WTC11 (cell line): Measurements from ENCODE around the gene MUSTN1. TPM values are rescaled to one million over a fixed set of nuclear protein-coding genes. Genes with fewer than 3 reads are reported as not detected.

Experiments used
- ATAC-seq: fragments of 200-7000 bp; cut with Tn5 transposase; 2 replicates; pipeline ENCODE4 v1.10.0; 2021; ENCODE audit warnings: mild to moderate bottlenecking, moderate library complexity
- CTCF ChIA-PET: fragments of 300-600 bp; sonication (Branson Sonifier 250); formaldehyde crosslinking; loops from one replicate; lab custom pipeline; 2021; ENCODE audit warnings: antibody characterized with exemption; lab: Charles Lee
- POLR2A ChIA-PET: fragments of 350-600 bp; sonication (Branson Sonifier 250); formaldehyde crosslinking; loops from one replicate; lab custom pipeline; 2021; ENCODE audit warnings: antibody characterized with exemption; lab: Charles Lee
- DNase-seq: peaks from one replicate; pipeline ENCODE4 v3.0.0; 2021; ENCODE audit warnings: low spot score
- H3K27ac Mint-ChIP-seq: 2 replicates; pipeline ENCODE4 v1.8.0; 2021; ENCODE audit warnings: mixed read lengths
- H3K27me3 Mint-ChIP-seq: 2 replicates; pipeline ENCODE4 v1.8.0; 2021; ENCODE audit warnings: low read depth, mild to moderate bottlenecking, moderate library complexity, mixed read lengths
- H3K36me3 Mint-ChIP-seq: 2 replicates; pipeline ENCODE4 v1.8.0; 2021; ENCODE audit warnings: mixed read lengths
- H3K4me1 Mint-ChIP-seq: 2 replicates; pipeline ENCODE4 v1.8.0; 2022; ENCODE audit warnings: mixed read lengths
- H3K4me3 Mint-ChIP-seq: 2 replicates; pipeline ENCODE4 v1.8.0; 2021; ENCODE audit warnings: mild to moderate bottlenecking, moderate library complexity, mixed read lengths
- H3K9me3 Mint-ChIP-seq: 2 replicates; pipeline ENCODE4 v1.8.0; 2021; ENCODE audit warnings: mixed read lengths
- AR ChIP-seq: fragments of 250-450 bp; sonication (Bioruptor Pico); IDR thresholded peaks from 2 replicates; pipeline ENCODE4 v1.9.0; 2021; ENCODE audit warnings: mild to moderate bottlenecking
- ATF1 ChIP-seq: sonication (generic); formaldehyde crosslinking; IDR thresholded peaks from 2 replicates; pipeline ENCODE4 v1.8.1; 2023; ENCODE audit warnings: mild to moderate bottlenecking, moderate library complexity, missing genetic modification reagents
- CBFB ChIP-seq: sonication (generic); formaldehyde crosslinking; IDR thresholded peaks from 2 replicates; pipeline ENCODE4 v1.8.1; 2022; ENCODE audit warnings: mild to moderate bottlenecking, low read depth, missing genetic modification reagents
- E2F5 ChIP-seq: sonication (generic); formaldehyde crosslinking; IDR thresholded peaks from 2 replicates; pipeline ENCODE4 v1.8.1; 2022; ENCODE audit warnings: mild to moderate bottlenecking, moderate library complexity, missing genetic modification reagents
- JAZF1 ChIP-seq: fragments of 250-450 bp; sonication (Bioruptor Pico); IDR thresholded peaks from 2 replicates; pipeline ENCODE4 v1.9.0; 2021; ENCODE audit warnings: moderate library complexity, mild to moderate bottlenecking, inconsistent platforms
- MYBL2 ChIP-seq: sonication (generic); formaldehyde crosslinking; IDR thresholded peaks from 2 replicates; pipeline ENCODE4 v1.8.1; 2023; ENCODE audit warnings: mild to moderate bottlenecking, moderate library complexity, missing genetic modification reagents
- NFYB ChIP-seq: sonication (generic); formaldehyde crosslinking; conservative IDR thresholded peaks from 2 replicates; pipeline ENCODE4 v1.8.0; 2022; ENCODE audit warnings: low read depth, missing genetic modification reagents
- PRRX2 ChIP-seq: fragments of 250-450 bp; sonication (Bioruptor Pico); IDR thresholded peaks from 2 replicates; pipeline ENCODE4 v1.8.0; 2021; ENCODE audit warnings: mild to moderate bottlenecking
- SMAD3 ChIP-seq: sonication (generic); formaldehyde crosslinking; IDR thresholded peaks from 2 replicates; pipeline ENCODE4 v1.8.0; 2022; ENCODE audit warnings: missing genetic modification reagents, mild to moderate bottlenecking, borderline replicate concordance
- TEAD1 ChIP-seq: sonication (generic); formaldehyde crosslinking; IDR thresholded peaks from 2 replicates; pipeline ENCODE4 v1.8.0; 2022; ENCODE audit warnings: mild to moderate bottlenecking, missing genetic modification reagents
- USF1 ChIP-seq: sonication (generic); formaldehyde crosslinking; IDR thresholded peaks from 2 replicates; pipeline ENCODE4 v1.8.0; 2022; ENCODE audit warnings: mild to moderate bottlenecking, missing genetic modification reagents
- ZBTB21 ChIP-seq: sonication (generic); formaldehyde crosslinking; IDR thresholded peaks from 2 replicates; pipeline ENCODE4 v1.8.1; 2023; ENCODE audit warnings: mild to moderate bottlenecking, missing genetic modification reagents, borderline replicate concordance
- ZNF121 ChIP-seq: sonication (generic); formaldehyde crosslinking; IDR thresholded peaks from 2 replicates; pipeline ENCODE4 v1.8.0; 2023; ENCODE audit warnings: missing genetic modification reagents
- ZNF396 ChIP-seq: fragments of 250-450 bp; sonication (Bioruptor Pico); IDR thresholded peaks from 2 replicates; pipeline ENCODE4 v1.8.0; 2021; ENCODE audit warnings: mild to moderate bottlenecking, moderate library complexity, borderline replicate concordance
- ZNF671 ChIP-seq: fragments of 250-450 bp; sonication (Bioruptor Pico); IDR thresholded peaks from 2 replicates; pipeline ENCODE4 v1.8.0; 2021; ENCODE audit warnings: mild to moderate bottlenecking
- total RNA-seq: library from RNA; stranded (reverse); gene quantifications from 3 replicates; pipeline ENCODE4 v1.2.3, GENCODE V29; 2021
- TF ChIP-seq, protein P1 (sequence below): fragments of 250-450 bp; sonication (Bioruptor Pico); IDR thresholded peaks from 2 replicates; pipeline ENCODE4 v1.9.0; 2021; ENCODE audit warnings: mild to moderate bottlenecking
- TF ChIP-seq, protein P2 (sequence below): sonication (generic); formaldehyde crosslinking; IDR thresholded peaks from 2 replicates; pipeline ENCODE4 v1.8.0; 2022; ENCODE audit warnings: mild to moderate bottlenecking, missing genetic modification reagents
- TF ChIP-seq, protein P3 (sequence below): sonication (generic); formaldehyde crosslinking; conservative IDR thresholded peaks from 2 replicates; pipeline ENCODE4 v1.8.1; 2022; ENCODE audit warnings: mild to moderate bottlenecking, missing genetic modification reagents
- TF ChIP-seq, protein P4 (sequence below): sonication (generic); formaldehyde crosslinking; IDR thresholded peaks from 2 replicates; pipeline ENCODE4 v1.8.0; 2023; ENCODE audit warnings: mild to moderate bottlenecking, missing genetic modification reagents
- TF ChIP-seq, protein P5 (sequence below): sonication (generic); formaldehyde crosslinking; IDR thresholded peaks from 2 replicates; pipeline ENCODE4 v1.8.0; 2023; ENCODE audit warnings: missing genetic modification reagents
- TF ChIP-seq, protein P6 (sequence below): sonication (generic); formaldehyde crosslinking; IDR thresholded peaks from 2 replicates; pipeline ENCODE4 v1.8.1; 2022; ENCODE audit warnings: low read depth, missing genetic modification reagents, borderline replicate concordance

Gene MUSTN1
- total RNA-seq, 1 experiment from 2014 or later: 4.2 TPM

DNA sequence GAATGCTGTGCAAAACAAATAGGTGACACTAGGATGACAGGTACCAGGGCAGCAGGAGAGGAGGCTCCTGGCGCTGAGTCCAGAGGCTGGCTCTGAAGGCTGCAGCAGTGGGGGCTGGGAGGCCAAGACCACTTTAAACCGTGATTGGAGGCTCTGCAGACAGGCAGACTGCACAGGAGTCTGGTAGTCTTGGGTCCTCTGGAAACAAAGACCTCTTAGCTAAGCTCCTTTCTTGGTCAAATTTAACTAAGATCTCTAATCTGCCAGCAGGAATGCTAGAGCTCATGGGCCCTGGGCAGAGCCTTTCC is 4.4 kb upstream of the MUSTN1 start:
- CTCF ChIA-PET: interaction anchor here (0.9 to 2.1 kb wide), 2 partner anchors 10 to 19 kb away, joined by 3 to 6 read pairs; no protein-coding TSS in a partner anchor
- Mint-ChIP-seq H3K36me3 (peaks cover 10% of the 10 kb centered on the region), H3K27me3 (no peaks in the 10 kb centered on the region), H3K4me1 (peaks cover 5% of the 10 kb centered on the region; the same call in 1 of the 2 replicates)
- POLR2A ChIA-PET: no interaction called here
- TF ChIP-seq, protein P1, sequence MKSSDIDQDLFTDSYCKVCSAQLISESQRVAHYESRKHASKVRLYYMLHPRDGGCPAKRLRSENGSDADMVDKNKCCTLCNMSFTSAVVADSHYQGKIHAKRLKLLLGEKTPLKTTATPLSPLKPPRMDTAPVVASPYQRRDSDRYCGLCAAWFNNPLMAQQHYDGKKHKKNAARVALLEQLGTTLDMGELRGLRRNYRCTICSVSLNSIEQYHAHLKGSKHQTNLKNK (CRISPR knock-in tag): no peak
- TF ChIP-seq AR (CRISPR knock-in tag): no peak
- no peak for TF ChIP-seq ZBTB21 (CRISPR knock-in tag)
- no peak for TF ChIP-seq JAZF1 (CRISPR knock-in tag)
- TF ChIP-seq USF1 (CRISPR knock-in tag): no peak
- no peak for TF ChIP-seq MYBL2 (CRISPR knock-in tag)
- TF ChIP-seq, protein P2, sequence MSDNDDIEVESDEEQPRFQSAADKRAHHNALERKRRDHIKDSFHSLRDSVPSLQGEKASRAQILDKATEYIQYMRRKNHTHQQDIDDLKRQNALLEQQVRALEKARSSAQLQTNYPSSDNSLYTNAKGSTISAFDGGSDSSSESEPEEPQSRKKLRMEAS (CRISPR knock-in tag): no peak
- no peak for TF ChIP-seq E2F5 (CRISPR knock-in tag)
- no peak for TF ChIP-seq PRRX2 (CRISPR knock-in tag)
- no peak for TF ChIP-seq TEAD1 (CRISPR knock-in tag)
- TF ChIP-seq, protein P3, sequence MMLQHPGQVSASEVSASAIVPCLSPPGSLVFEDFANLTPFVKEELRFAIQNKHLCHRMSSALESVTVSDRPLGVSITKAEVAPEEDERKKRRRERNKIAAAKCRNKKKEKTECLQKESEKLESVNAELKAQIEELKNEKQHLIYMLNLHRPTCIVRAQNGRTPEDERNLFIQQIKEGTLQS (CRISPR knock-in tag): no peak
- TF ChIP-seq CBFB: no peak
- no peak for TF ChIP-seq NFYB (CRISPR knock-in tag)
- TF ChIP-seq, all 79 proteins: peak for 0
- ATAC-seq (no peak), DNase-seq (no peak)
- Mint-ChIP-seq H3K4me3 (no peak overlapping the region), H3K27ac (no peak overlapping the region), H3K9me3 (no peaks in the 10 kb centered on the region)

DNA sequence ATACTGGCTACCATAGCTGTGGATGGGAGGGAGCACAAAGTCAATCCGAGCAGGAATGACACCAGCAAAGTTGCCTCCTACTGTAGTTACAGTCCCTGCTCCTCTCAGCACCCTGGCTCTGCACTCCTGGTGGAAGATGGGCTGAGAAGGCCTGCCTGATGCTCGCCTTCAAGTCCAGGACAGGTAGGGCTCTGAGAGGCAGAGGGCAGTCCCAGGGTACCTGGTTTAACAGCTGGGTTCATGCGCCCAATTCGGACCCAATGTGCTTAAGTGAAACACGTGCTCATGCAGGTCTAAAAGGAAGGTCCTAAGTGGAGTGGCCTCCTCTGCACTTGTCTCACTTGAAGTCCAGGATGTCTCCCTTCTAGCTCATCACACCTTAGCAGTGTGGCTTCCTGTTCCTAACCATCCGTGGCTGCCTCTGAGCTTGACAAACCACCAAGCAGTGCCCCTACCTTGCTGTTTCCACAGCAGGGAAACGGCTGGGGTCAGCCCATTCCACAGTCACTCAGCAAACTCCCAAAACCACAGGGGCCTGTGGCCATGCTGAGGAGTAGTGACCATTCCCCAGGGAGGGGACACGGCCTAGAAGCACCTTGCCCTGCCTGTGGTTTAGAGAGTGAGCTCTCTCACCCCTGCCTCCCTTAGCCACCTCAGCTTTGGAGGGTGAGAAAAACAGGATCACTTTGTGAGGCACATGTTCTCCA is 3.9 kb upstream of the MUSTN1 start:
- Mint-ChIP-seq H3K27me3 (no peaks in the 10 kb centered on the region), H3K4me3 (no peak overlapping the region), H3K4me1 (peaks cover 5% of the 10 kb centered on the region; the same call in 1 of the 2 replicates), H3K27ac (no peak overlapping the region), H3K9me3 (no peaks in the 10 kb centered on the region), H3K36me3 (peaks cover 10% of the 10 kb centered on the region)
- ChIA-PET POLR2A (no interaction called here), CTCF (interaction anchor here (0.9 to 2.1 kb wide), 3 partner anchors 10 to 46 kb away, joined by 3 to 6 read pairs (median 4); no protein-coding TSS in a partner anchor)
- DNase-seq: no peak
- no peak for ATAC-seq
- TF ChIP-seq SMAD3: no peak
- TF ChIP-seq ZNF671 (CRISPR knock-in tag): no peak
- TF ChIP-seq ATF1 (CRISPR knock-in tag): no peak
- no peak for TF ChIP-seq ZNF396 (CRISPR knock-in tag)

- CTCF ChIA-PET: interaction anchor here (0.8 to 1.5 kb wide), 4 partner anchors 14 to 45 kb away, joined by 4 to 10 read pairs (median 6); no protein-coding TSS in a partner anchor
- Mint-ChIP-seq H3K36me3 (peaks cover 8% of the 10 kb centered on the region), H3K4me1 (peaks cover 5% of the 10 kb centered on the region; the same call in 1 of the 2 replicates), H3K9me3 (no peaks in the 10 kb centered on the region)
- no peak for ATAC-seq
- POLR2A ChIA-PET: no interaction called here
- TF ChIP-seq ZNF396 (CRISPR knock-in tag) (no peak), ZNF121 (CRISPR knock-in tag) (no peak)
- TF ChIP-seq, protein P4, sequence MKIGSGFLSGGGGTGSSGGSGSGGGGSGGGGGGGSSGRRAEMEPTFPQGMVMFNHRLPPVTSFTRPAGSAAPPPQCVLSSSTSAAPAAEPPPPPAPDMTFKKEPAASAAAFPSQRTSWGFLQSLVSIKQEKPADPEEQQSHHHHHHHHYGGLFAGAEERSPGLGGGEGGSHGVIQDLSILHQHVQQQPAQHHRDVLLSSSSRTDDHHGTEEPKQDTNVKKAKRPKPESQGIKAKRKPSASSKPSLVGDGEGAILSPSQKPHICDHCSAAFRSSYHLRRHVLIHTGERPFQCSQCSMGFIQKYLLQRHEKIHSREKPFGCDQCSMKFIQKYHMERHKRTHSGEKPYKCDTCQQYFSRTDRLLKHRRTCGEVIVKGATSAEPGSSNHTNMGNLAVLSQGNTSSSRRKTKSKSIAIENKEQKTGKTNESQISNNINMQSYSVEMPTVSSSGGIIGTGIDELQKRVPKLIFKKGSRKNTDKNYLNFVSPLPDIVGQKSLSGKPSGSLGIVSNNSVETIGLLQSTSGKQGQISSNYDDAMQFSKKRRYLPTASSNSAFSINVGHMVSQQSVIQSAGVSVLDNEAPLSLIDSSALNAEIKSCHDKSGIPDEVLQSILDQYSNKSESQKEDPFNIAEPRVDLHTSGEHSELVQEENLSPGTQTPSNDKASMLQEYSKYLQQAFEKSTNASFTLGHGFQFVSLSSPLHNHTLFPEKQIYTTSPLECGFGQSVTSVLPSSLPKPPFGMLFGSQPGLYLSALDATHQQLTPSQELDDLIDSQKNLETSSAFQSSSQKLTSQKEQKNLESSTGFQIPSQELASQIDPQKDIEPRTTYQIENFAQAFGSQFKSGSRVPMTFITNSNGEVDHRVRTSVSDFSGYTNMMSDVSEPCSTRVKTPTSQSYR: no peak
- TF ChIP-seq, protein P5, sequence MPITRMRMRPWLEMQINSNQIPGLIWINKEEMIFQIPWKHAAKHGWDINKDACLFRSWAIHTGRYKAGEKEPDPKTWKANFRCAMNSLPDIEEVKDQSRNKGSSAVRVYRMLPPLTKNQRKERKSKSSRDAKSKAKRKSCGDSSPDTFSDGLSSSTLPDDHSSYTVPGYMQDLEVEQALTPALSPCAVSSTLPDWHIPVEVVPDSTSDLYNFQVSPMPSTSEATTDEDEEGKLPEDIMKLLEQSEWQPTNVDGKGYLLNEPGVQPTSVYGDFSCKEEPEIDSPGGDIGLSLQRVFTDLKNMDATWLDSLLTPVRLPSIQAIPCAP (CRISPR knock-in tag): no peak
- TF ChIP-seq, protein P6, sequence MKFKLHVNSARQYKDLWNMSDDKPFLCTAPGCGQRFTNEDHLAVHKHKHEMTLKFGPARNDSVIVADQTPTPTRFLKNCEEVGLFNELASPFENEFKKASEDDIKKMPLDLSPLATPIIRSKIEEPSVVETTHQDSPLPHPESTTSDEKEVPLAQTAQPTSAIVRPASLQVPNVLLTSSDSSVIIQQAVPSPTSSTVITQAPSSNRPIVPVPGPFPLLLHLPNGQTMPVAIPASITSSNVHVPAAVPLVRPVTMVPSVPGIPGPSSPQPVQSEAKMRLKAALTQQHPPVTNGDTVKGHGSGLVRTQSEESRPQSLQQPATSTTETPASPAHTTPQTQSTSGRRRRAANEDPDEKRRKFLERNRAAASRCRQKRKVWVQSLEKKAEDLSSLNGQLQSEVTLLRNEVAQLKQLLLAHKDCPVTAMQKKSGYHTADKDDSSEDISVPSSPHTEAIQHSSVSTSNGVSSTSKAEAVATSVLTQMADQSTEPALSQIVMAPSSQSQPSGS (CRISPR knock-in tag): no peak
- TF ChIP-seq, all 79 proteins: peak for 0
- DNase-seq: no peak
- H3K27ac Mint-ChIP-seq: no peak overlapping the region
- H3K4me3 Mint-ChIP-seq: no peak overlapping the region
- H3K27me3 Mint-ChIP-seq: no peaks in the 10 kb centered on the region
Measured at GRCh38 chr3:52836986-52837385, 2.2 kb upstream of the MUSTN1 start.
